Suprapubic skin (tissue), 3 donors: ENCODE data around the gene U2SURP.

Source experiments
- CTCF ChIP-seq, 2 donors: fragments of 200-600 bp in 1 of 2; fragments of 450-650 bp in 1 of 2; sonication (generic) in 1 of 2; IDR thresholded peaks; one replicate each; pipeline ENCODE4 v1.5.1; 2016 to 2019; ENCODE audit warnings: antibody characterized with exemption in 2 of 2, mild to moderate bottlenecking in 1 of 2, moderate library complexity in 1 of 2
- EP300 ChIP-seq: sonication (generic); formaldehyde crosslinking; IDR thresholded peaks from one replicate; pipeline ENCODE4 v1.6.1; 2017; ENCODE audit warnings: antibody characterized with exemption
- POLR2A ChIP-seq, 2 donors: fragments of 450-650 bp; IDR thresholded peaks; one replicate each; pipeline ENCODE4 v1.6.1; 2017; ENCODE audit warnings: antibody characterized with exemption in 2 of 2, mild to moderate bottlenecking in 2 of 2, moderate library complexity in 2 of 2

GRCh38 chr3:143071776-143072175 is 70.4 kb downstream of the U2SURP start:
- TF ChIP-seq CTCF (IDR thresholded peaks at IDR 0.05) (no peak), POLR2A (IDR thresholded peaks at IDR 0.05) (no peak), EP300 (no peak)
